Effector CD8-positive, alpha-beta T cell (primary cell): ENCODE results near the gene ADORA1.

Experiments
- DNase-seq: peaks from one replicate; lab custom pipeline; 2025; lab: John Stamatoyannopoulos, UW

Gene ADORA1

DNA sequence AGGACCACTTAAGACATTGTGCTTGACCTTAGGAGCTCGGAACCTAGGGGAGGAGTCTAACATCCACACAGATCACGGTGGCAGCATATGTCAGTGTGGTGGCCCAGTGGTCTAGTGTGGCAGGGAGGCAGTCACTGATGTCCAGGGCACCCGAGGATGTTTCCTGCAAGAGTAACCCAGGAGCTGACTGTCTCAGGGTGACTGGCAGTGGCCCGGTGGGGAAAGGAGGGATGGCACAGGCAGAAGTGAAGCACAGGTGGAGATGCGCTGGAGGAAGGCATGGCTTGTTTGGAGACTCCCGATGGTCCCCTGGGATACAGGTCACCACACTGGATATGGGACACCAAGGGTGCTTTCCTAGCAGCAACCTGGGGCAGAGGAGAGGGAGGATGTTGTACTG is 85.6 kb downstream of the ADORA1 start:
- DNase-seq = no peak

DNA sequence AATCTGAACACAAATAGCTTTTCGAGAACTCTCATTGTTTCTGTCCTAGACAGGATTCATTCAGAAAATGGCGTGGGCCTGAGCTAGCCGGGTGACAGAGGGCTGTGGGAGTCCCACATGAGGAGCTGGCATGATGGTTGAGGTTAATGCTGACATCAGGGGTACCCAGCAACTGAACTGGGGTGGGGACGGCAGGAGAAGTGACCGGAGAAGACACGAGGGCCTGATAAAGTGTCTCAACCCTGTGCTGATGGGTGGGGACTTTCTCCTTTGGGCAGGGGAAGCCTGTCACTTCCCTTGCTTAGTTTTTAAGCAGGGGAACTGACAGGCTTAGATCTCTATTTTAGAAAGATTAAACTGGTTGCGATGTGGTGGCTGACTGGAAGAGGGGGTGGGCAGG is 87.3 kb downstream of the ADORA1 start:
- no peak for DNase-seq

DNA sequence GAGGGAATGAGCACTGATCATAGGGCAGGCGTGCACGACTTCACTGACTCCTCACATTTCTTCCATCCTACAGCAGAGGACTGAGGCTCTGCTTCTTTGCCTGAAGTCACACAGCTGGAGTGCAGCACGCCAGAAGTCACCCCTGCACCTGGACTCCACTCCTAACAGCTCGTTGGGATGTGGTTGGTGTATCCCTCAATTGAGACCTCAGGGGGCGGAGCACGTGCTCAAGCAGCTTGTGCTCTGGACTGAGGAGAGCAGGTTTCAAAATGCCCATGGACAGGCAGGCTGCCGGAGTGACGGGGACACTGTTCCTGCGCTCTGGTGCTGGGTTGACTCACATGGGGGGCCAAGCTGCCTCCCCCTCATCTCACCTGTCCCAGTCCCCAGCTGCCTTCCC is 88.0 kb downstream of the ADORA1 start:
- no peak for DNase-seq

- DNase-seq = peak; percentile 15
These were observed 89.0 kb downstream of the ADORA1 start for GRCh38 chr1:203216274-203217138.
